Esophagus muscularis mucosa (tissue), 4 donors: Measurements from ENCODE around the gene LHX4. TPM values are rescaled to one million over a fixed set of nuclear protein-coding genes. Genes with fewer than 3 reads are reported as not detected.

Experiments
- DNase-seq: peaks from one replicate; pipeline ENCODE4 v3.0.0-alpha.2; 2017; ENCODE audit errors: extremely low spot score
- H3K27ac ChIP-seq, 4 donors: fragments of 200-600 bp; sonication (generic); replicated peaks in 1 of 4; 1 replicate in 3 of 4; 2 replicates in 1 of 4; pipeline ENCODE4 v1.5.1; 2016 to 2019; ENCODE audit warnings: mild to moderate bottlenecking in 1 of 4
- H3K27me3 ChIP-seq, 4 donors: fragments of 200-600 bp; sonication (generic); one replicate each; pipeline versions ENCODE4 v1.5.1 to v1.6.0; 2016 to 2019
- H3K36me3 ChIP-seq, 4 donors: fragments of 200-600 bp; sonication (generic); one replicate each; pipeline ENCODE4 v1.5.1; 2016 to 2019
- H3K4me1 ChIP-seq, 4 donors: fragments of 200-600 bp; sonication (generic); one replicate each; pipeline ENCODE4 v1.5.1; 2016 to 2019
- H3K4me3 ChIP-seq, 4 donors: fragments of 200-600 bp; sonication (generic); 1 replicate in 2 of 4; 2 replicates in 2 of 4; pipeline ENCODE4 v1.5.1; 2016 to 2019; ENCODE audit warnings: mild to moderate bottlenecking in 4 of 4, moderate library complexity in 1 of 4
- H3K9me3 ChIP-seq, 4 donors: fragments of 200-600 bp; sonication (generic); 1 replicate in 3 of 4; 2 replicates in 1 of 4; pipeline ENCODE4 v1.5.1; 2016 to 2019
- CTCF ChIP-seq, 3 experiments: fragments of 200-600 bp in 2 of 3; fragments of 450-650 bp in 1 of 3; sonication (generic) in 2 of 3; IDR thresholded peaks; one replicate each; pipeline ENCODE4 v1.5.1; 2017 to 2019; ENCODE audit warnings: antibody characterized with exemption in 3 of 3, mild to moderate bottlenecking in 2 of 3, moderate library complexity in 1 of 3
- EP300 ChIP-seq: sonication (generic); formaldehyde crosslinking; IDR thresholded peaks from one replicate; pipeline ENCODE4 v1.6.1; 2017; ENCODE audit warnings: antibody characterized with exemption
- POLR2A ChIP-seq: fragments of 450-650 bp; IDR thresholded peaks from one replicate; pipeline ENCODE4 v1.6.1; 2017; ENCODE audit warnings: antibody characterized with exemption, moderate library complexity, mild to moderate bottlenecking, low read depth
- POLR2AphosphoS5 ChIP-seq, 2 donors: sonication (generic); formaldehyde crosslinking; IDR thresholded peaks; one replicate each; pipeline ENCODE4 v1.6.1; 2017; ENCODE audit warnings: antibody characterized with exemption in 2 of 2
- WGBS: methylation state at CpG from one replicate; pipeline ENCODE4 v1.1.5; 2018; 5-methylcytosine and 5-hydroxymethylcytosine counted together
- intact Hi-C: fragments of 100-400 bp; cut with DNase I; formaldehyde crosslinking; loops from one replicate; pipeline ENCODE4 v1.15.1; 2023
- total RNA-seq, 4 donors: library from RNA; depleted of rRNA; stranded (reverse); fragments of >200 nt; gene quantifications; one replicate each; pipeline versions ENCODE4 v1.1.0 to v1.2.1, GENCODE V29; 2016

LHX4 gene
- total RNA-seq, 4 donors from 2014 or later, result not detected

DNA sequence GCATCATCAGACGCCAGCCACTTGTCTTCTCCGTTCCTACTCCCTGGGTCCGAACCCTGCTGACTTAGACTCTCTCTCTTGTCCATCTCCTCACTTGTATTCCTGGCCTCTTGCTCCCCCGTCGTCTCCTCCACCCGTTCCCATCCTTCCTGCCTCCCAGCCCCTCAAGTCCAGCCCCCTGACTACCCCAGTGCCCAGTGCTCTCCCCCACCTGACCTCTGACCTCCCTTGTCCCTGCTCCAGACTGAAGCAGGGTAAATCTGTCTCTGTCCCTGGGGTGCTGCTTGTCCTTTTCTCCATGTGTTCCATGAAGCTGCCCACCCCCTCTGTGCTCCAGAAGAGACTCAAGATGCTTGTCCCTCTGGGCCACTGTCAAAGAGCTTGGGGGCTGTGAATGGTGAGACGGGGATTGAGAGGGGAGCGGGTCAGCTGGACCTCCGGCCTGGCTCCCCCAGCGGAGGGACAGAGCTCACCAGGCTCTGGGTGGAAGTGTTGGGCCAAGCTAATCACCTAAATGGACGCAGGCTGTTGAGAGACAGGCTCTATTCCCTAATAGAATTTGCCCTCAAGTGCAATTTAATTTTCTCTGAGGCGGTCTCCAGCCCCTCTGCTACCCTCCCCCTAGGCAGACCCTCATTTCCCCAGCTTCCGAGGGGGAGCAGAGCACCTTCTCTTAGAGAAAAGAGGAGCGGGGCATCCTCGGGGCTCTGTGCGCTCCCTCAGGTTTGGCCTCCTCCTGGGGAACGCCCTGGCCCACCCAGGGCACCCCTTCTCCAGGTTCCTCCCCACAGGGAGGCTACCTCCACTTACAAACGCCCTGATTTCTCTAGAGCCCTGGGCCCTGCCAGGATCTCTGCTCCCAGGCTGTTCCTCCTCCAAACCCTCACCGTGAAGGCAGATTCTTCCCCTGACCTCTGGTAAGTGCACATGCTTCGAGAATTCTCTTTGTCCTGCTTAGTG is 11.0 kb upstream of the LHX4 start:
- WGBS, result 87% methylated on average over 20 of the region's 20 CpGs
- TF ChIP-seq CTCF (IDR thresholded peaks at IDR 0.05), result no peak
- no peak for TF ChIP-seq POLR2AphosphoS5 (IDR thresholded peaks at IDR 0.05)
- TF ChIP-seq POLR2A, result no peak
- TF ChIP-seq EP300, result no peak
- H3K9me3 ChIP-seq, result no peaks in the 10 kb centered on the region
- DNase-seq, result no peak
- no peak overlapping the region for H3K27ac ChIP-seq
- peaks cover 0 to 19% (median 0%) of the 10 kb centered on the region in 4 donors for H3K27me3 ChIP-seq
- H3K36me3 ChIP-seq, result no peaks in the 10 kb centered on the region
- H3K4me3 ChIP-seq, result no peak overlapping the region
- intact Hi-C loops, result no loop called here
- H3K4me1 ChIP-seq, result peaks cover 0 to 18% (median 2%) of the 10 kb centered on the region in 4 donors

GRCh38 chr1:180219776-180220175 is 10.3 kb upstream of the LHX4 start:
- Histone ChIP-seq H3K27ac (no peak overlapping the region), H3K4me1 (peaks cover 0 to 15% (median 2%) of the 10 kb centered on the region in 4 donors), H3K27me3 (peaks cover 0 to 26% (median 2%) of the 10 kb centered on the region in 4 donors), H3K36me3 (no peaks in the 10 kb centered on the region), H3K4me3 (no peak overlapping the region), H3K9me3 (no peaks in the 10 kb centered on the region)
- intact Hi-C loops, result no loop called here
- whole genome bisulfite sequencing, result 85% methylated on average over 11 of the region's 11 CpGs
- DNase-seq, result no peak
- TF ChIP-seq POLR2A, result no peak
- TF ChIP-seq CTCF (IDR thresholded peaks at IDR 0.05), result no peak
- TF ChIP-seq EP300, result no peak
- no peak for TF ChIP-seq POLR2AphosphoS5 (IDR thresholded peaks at IDR 0.05)

DNA sequence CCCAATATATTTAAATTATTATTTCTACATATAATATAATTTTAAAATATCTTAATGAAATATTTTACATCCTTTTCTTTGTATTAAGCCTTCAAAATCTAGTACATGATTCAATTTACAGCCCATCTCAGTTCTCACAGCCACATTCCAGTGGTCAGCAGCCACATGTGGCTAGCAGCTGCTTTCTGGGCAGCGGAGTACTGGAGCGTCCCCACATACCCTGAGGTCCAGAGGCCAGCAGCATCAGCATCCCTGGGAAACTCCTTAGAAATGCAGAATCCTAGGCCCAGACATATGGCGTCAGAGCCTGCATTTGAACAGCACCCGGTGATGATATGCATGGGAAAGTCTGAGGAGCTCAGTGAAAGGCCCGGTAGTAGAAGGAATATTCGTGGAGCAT is 8.6 kb upstream of the LHX4 start:
- DNase-seq, result no peak
- peaks cover 0 to 11% (median 2%) of the 10 kb centered on the region in 4 donors for H3K4me1 ChIP-seq
- 71% methylated on average over 6 of the region's 6 CpGs for WGBS
- intact Hi-C loops, result no loop called here
- no peak for TF ChIP-seq POLR2A
- TF ChIP-seq EP300, result no peak
- peaks cover 0 to 43% (median 11%) of the 10 kb centered on the region in 4 donors for H3K27me3 ChIP-seq
- H3K9me3 ChIP-seq, result no peaks in the 10 kb centered on the region
- no peak overlapping the region for H3K27ac ChIP-seq
- no peak overlapping the region for H3K4me3 ChIP-seq
- H3K36me3 ChIP-seq, result no peaks in the 10 kb centered on the region

GRCh38 chr1:180224902-180225301 is 5.2 kb upstream of the LHX4 start:
- DNase-seq, result no peak
- peaks cover 10 to 78% (median 42%) of the 10 kb centered on the region in 4 donors for H3K27me3 ChIP-seq
- peaks cover 10 to 26% (median 17%) of the 10 kb centered on the region in 4 donors for H3K4me1 ChIP-seq
- no peak for TF ChIP-seq POLR2A
- no peak for TF ChIP-seq CTCF (IDR thresholded peaks at IDR 0.05)
- TF ChIP-seq EP300, result no peak
- no peak for TF ChIP-seq POLR2AphosphoS5 (IDR thresholded peaks at IDR 0.05)
- no peak overlapping the region for H3K4me3 ChIP-seq
- H3K27ac ChIP-seq, result no peak overlapping the region
- no peaks in the 10 kb centered on the region for H3K36me3 ChIP-seq
- 44% methylated on average over 5 of the region's 5 CpGs for WGBS
- H3K9me3 ChIP-seq, result no peaks in the 10 kb centered on the region
- intact Hi-C loops, result no loop called here

- Histone ChIP-seq H3K4me1 (peaks cover 14 to 31% (median 22%) of the 10 kb centered on the region in 4 donors), H3K27ac (no peak overlapping the region), H3K27me3 (peaks cover 10 to 83% (median 44%) of the 10 kb centered on the region in 4 donors), H3K9me3 (no peaks in the 10 kb centered on the region), H3K4me3 (no peak overlapping the region), H3K36me3 (no peaks in the 10 kb centered on the region)
- no peak for DNase-seq
- intact Hi-C loops, result no loop called here
- TF ChIP-seq POLR2A, result no peak
- TF ChIP-seq POLR2AphosphoS5 (IDR thresholded peaks at IDR 0.05), result no peak
- TF ChIP-seq CTCF (IDR thresholded peaks at IDR 0.05), result no peak
- no peak for TF ChIP-seq EP300
- 78% methylated on average over 2 of the region's 2 CpGs for WGBS
These were observed 4.7 kb upstream of the LHX4 start for GRCh38 chr1:180225403-180225802.
